K562 (cell line): ENCODE measurements around the gene SLC35E1. TPM values are rescaled to one million over a fixed set of nuclear protein-coding genes. Genes with fewer than 3 reads are reported as not detected.

ENCODE experiments used
- ATAC-seq: fragments of 200-7000 bp; cut with Tn5 transposase; 3 replicates; pipeline ENCODE4 v1.9.1; 2020; ENCODE audit warnings: moderate library complexity
- BruUV-seq: library from RNA; stranded (reverse); fragments of 400-500 nt; replicated peaks from 2 replicates; lab custom pipeline; 2021; lab: Mats Ljungman, UMichigan
- CTCF ChIA-PET: fragments of 300-600 bp; formaldehyde crosslinking; extraction: SDS; loops from one replicate; lab custom pipeline; 2021; ENCODE audit warnings: low intra/inter-chr PET ratio; lab: Yijun Ruan, JAX
- POLR2A ChIA-PET: fragments of 300-600, 350-650 bp; sonication (Branson Sonifier 250); formaldehyde crosslinking; extraction: SDS; loops from one replicate; lab custom pipeline; 2021; ENCODE audit warnings: antibody characterized with exemption, inconsistent platforms; lab: Yijun Ruan, JAX
- DNase-seq, 4 experiments: peaks; one replicate each; pipeline versions ENCODE4 v3.0.0 to v3.0.0-alpha.2; 2011 to 2018; ENCODE audit warnings: low spot score in 3 of 4, mixed read lengths in 3 of 4; ENCODE audit errors: extremely low read depth in 1 of 4
- FAIRE-seq: peaks from 2 replicates; lab custom pipeline; 2011; peaks lifted over from hg19 to GRCh38; lab: Jason Lieb, UNC
- H2AFZ ChIP-seq: 2 replicates; pipeline ENCODE4 v1.6.0; 2011; ENCODE audit warnings: low read depth, low read length, control low read depth, inconsistent platforms
- H3K27ac ChIP-seq: fragments of 200-600 bp; 3 replicates; pipeline ENCODE4 v1.8.0; 2011; ENCODE audit warnings: low read depth, mild to moderate bottlenecking, control low read depth, inconsistent platforms, low read length, moderate library complexity, mixed read lengths; ENCODE audit errors: extremely low read depth
- H3K27me3 ChIP-seq, 2 experiments: fragments of 300-600 bp in 1 of 2; 2 replicates in 1 of 2; 3 replicates in 1 of 2; pipeline versions ENCODE4 v1.6.0 to v1.8.0; 2011; ENCODE audit warnings: inconsistent platforms in 2 of 2, low read length in 2 of 2, mild to moderate bottlenecking in 1 of 2, mixed read lengths in 1 of 2, moderate library complexity in 1 of 2; ENCODE audit not compliant: control insufficient read depth in 2 of 2, insufficient read depth in 2 of 2
- H3K36me3 ChIP-seq: fragments of 300-600 bp; 3 replicates; pipeline ENCODE4 v1.8.0; 2011; ENCODE audit warnings: mild to moderate bottlenecking, low read length, inconsistent platforms; ENCODE audit not compliant: control insufficient read depth, insufficient read depth
- H3K4me1 ChIP-seq, 2 experiments: fragments of 200-600 bp in 1 of 2; replicated peaks in 1 of 2; 2 replicates in 1 of 2; 3 replicates in 1 of 2; pipeline versions ENCODE4 v1.5.1 to v1.8.0; 2011; ENCODE audit warnings: inconsistent platforms in 2 of 2, low read length in 2 of 2, mild to moderate bottlenecking in 1 of 2, mixed read lengths in 1 of 2, moderate library complexity in 1 of 2; ENCODE audit not compliant: control insufficient read depth in 2 of 2, insufficient read depth in 2 of 2
- H3K4me2 ChIP-seq: 2 replicates; pipeline ENCODE4 v1.6.1; 2011; ENCODE audit warnings: low read length, control low read depth, inconsistent platforms, mixed read lengths; ENCODE audit not compliant: insufficient read depth
- H3K4me3 ChIP-seq: fragments of 200-600 bp; sonication (generic), shearing (Covaris generic); 2 replicates; pipeline ENCODE4 v1.5.1; 2016; ENCODE audit warnings: control low read depth, inconsistent platforms
- H3K79me2 ChIP-seq: fragments of 200-600 bp; 3 replicates; pipeline ENCODE4 v1.8.0; 2011; ENCODE audit warnings: low read length, inconsistent platforms; ENCODE audit not compliant: control insufficient read depth, insufficient read depth
- H3K9ac ChIP-seq, 2 experiments: 2 replicates each; pipeline versions ENCODE4 v1.6.0 to v1.6.1; 2011; ENCODE audit warnings: low read depth in 2 of 2, low read length in 2 of 2, control low read depth in 1 of 2, inconsistent platforms in 1 of 2, mild to moderate bottlenecking in 1 of 2, mixed read lengths in 1 of 2; ENCODE audit not compliant: insufficient read depth in 1 of 2
- H3K9me1 ChIP-seq: one replicate; pipeline ENCODE4 v1.6.0; 2011; ENCODE audit warnings: inconsistent platforms, mild to moderate bottlenecking, low read length, moderate library complexity; ENCODE audit not compliant: control insufficient read depth, insufficient read depth
- H3K9me3 ChIP-seq: replicated peaks from 2 replicates; pipeline ENCODE4 v1.5.1; 2011; ENCODE audit warnings: low read depth, low read length, inconsistent platforms; ENCODE audit not compliant: control insufficient read depth, insufficient read depth
- H4K20me1 ChIP-seq: replicated peaks from 2 replicates; pipeline ENCODE4 v1.6.1; 2011; ENCODE audit warnings: low read length, inconsistent platforms, mixed read lengths; ENCODE audit not compliant: control insufficient read depth, insufficient read depth
- HNRNPL ChIP-seq: fragments of 200-400 bp; formaldehyde crosslinking; IDR thresholded peaks from 2 replicates; pipeline ENCODE4 v1.6.1; 2017; ENCODE audit warnings: low read depth, mild to moderate bottlenecking, low read length
- MYC ChIP-seq, 2 experiments: fragments of 250-450 bp in 1 of 2; sonication (Bioruptor Pico) in 1 of 2; IDR thresholded peaks; 2 replicates each; pipeline versions ENCODE4 v1.5.1 to v1.6.1; 2012 to 2021; ENCODE audit warnings: low read depth in 2 of 2, borderline replicate concordance in 1 of 2, improper control_type of control experiment in 1 of 2, low read length in 1 of 2, mild to moderate bottlenecking in 1 of 2, moderate library complexity in 1 of 2
- POLR2G ChIP-seq: fragments of 200-400 bp; formaldehyde crosslinking; IDR thresholded peaks from 2 replicates; pipeline ENCODE4 v1.6.1; 2017; ENCODE audit warnings: low read depth, mild to moderate bottlenecking, antibody characterized with exemption, low read length, moderate library complexity
- SRF ChIP-seq, 2 experiments: fragments of 250-450, 450-650 bp in 1 of 2; sonication (Bioruptor Pico) in 1 of 2; sonication (generic) in 1 of 2; formaldehyde crosslinking; IDR thresholded peaks; 2 replicates each; pipeline versions ENCODE4 v1.5.0 to v1.5.1; 2020 to 2022; ENCODE audit warnings: mild to moderate bottlenecking in 1 of 2, missing genetic modification reagents in 1 of 2
- ZNF311 ChIP-seq: fragments of 250-450 bp; sonication (Bioruptor Pico); IDR thresholded peaks from 2 replicates; pipeline ENCODE4 v1.4.0; 2020; ENCODE audit warnings: mild to moderate bottlenecking, moderate library complexity
- WGBS: fragments of 100-300 bp; shearing (Covaris generic); methylation state at CpG from one replicate; pipeline ENCODE4 v1.1.6; 2016; ENCODE audit warnings: low coverage, mixed read lengths; ENCODE audit not compliant: insufficient coverage; ENCODE audit errors: missing lambda C conversion rate; 5-methylcytosine and 5-hydroxymethylcytosine counted together
- in situ Hi-C: fragments of 300-500 bp; cut with MboI; formaldehyde crosslinking; loops from 4 replicates; pipeline ENCODE4 v1.15.0; 2018; ENCODE audit warnings: inconsistent platforms, mixed read lengths
- intact Hi-C: fragments of 100-400 bp; cut with micrococcal nuclease; formaldehyde crosslinking; loops from 2 replicates; pipeline ENCODE4 v1.14.2; 2022
- polyA plus RNA-seq, 8 experiments: library from polyadenylated mRNA; depleted of rRNA in 4 of 8; stranded (reverse) in 5 of 8; unstranded in 3 of 8; fragments of >200 nt; fragmentation: Nextera tagmentation in 2 of 8; fragmentation: Illumina TruSeq in 1 of 8; extraction: Ambion mirVana in 2 of 8; extraction: Trizol in 1 of 8; gene quantifications; 2 replicates each; pipeline versions ENCODE4 v1.2.1 to v1.2.3, GENCODE V29; 2011 to 2014; ENCODE audit warnings: inconsistent platforms in 1 of 8, missing spikeins in 1 of 8
- total RNA-seq, 7 experiments: library from RNA; depleted of rRNA in 6 of 7; stranded (reverse); fragments of >200 nt in 6 of 7; fragmentation: Illumina TruSeq in 2 of 7; extraction: Trizol in 2 of 7; gene quantifications; 2 replicates each; pipeline versions ENCODE4 v1.2.1 to v1.2.3, GENCODE V29; 2011 to 2021; ENCODE audit warnings: low replicate concordance in 1 of 7
- TF ChIP-seq, protein P1 (sequence below): sonication (generic); formaldehyde crosslinking; IDR thresholded peaks from 2 replicates; pipeline ENCODE4 v1.8.1; 2023; ENCODE audit warnings: mild to moderate bottlenecking, missing genetic modification reagents

The SLC35E1 gene
- total and polyA plus RNA-seq, 9 of the 15 experiments (the other 6 are each of a cell fraction or from before 2014, with no cell fraction given), result 15.0 to 40.1 (median 25.7) TPM

- 85% methylated on average over 8 of the region's 9 CpGs for WGBS
- Histone ChIP-seq H3K4me3 (no peak overlapping the region), H3K79me2 (peaks cover 97% of the 10 kb centered on the region), H3K4me2 (no peak overlapping the region), H4K20me1 (peaks cover 37% of the 10 kb centered on the region), H2AFZ (no peak overlapping the region), H3K9ac (peak overlapping the region in 1 of 2 experiments; percentile 85; a peak in 2 of 4 replicates), H3K27ac (no peak overlapping the region), H3K4me1 (peaks cover 72 to 79% of the 10 kb centered on the region in 2 experiments), H3K9me1 (peaks cover 4% of the 10 kb centered on the region), H3K36me3 (peaks cover 18% of the 10 kb centered on the region; the same call in 2 of the 3 replicates), H3K27me3 (no peaks in the 10 kb centered on the region), H3K9me3 (no peaks in the 10 kb centered on the region)
- BruUV-seq, result no TSS peak
- ATAC-seq (no peak), FAIRE-seq (no peak), DNase-seq (no peak)
- CTCF ChIA-PET, result no interaction called here
- in situ Hi-C loops (no loop called here), intact Hi-C loops (no loop called here)
- TF ChIP-seq ZNF311 (CRISPR knock-in tag) (no peak), HNRNPL (0 out of 2 replicates have a peak, but pooled peaks have one; percentile 22), SRF (CRISPR knock-in tag; IDR thresholded peaks at IDR 0.05) (no peak), POLR2G (0 out of 2 replicates have a peak, but pooled peaks have one; percentile 10), MYC (IDR thresholded peaks at IDR 0.05; ENCODE audit: low read depth, low read length) (no peak), MYC (CRISPR knock-in tag; IDR thresholded peaks at IDR 0.05; ENCODE audit: borderline replicate concordance, low read depth) (no peak)
- TF ChIP-seq, protein P1, sequence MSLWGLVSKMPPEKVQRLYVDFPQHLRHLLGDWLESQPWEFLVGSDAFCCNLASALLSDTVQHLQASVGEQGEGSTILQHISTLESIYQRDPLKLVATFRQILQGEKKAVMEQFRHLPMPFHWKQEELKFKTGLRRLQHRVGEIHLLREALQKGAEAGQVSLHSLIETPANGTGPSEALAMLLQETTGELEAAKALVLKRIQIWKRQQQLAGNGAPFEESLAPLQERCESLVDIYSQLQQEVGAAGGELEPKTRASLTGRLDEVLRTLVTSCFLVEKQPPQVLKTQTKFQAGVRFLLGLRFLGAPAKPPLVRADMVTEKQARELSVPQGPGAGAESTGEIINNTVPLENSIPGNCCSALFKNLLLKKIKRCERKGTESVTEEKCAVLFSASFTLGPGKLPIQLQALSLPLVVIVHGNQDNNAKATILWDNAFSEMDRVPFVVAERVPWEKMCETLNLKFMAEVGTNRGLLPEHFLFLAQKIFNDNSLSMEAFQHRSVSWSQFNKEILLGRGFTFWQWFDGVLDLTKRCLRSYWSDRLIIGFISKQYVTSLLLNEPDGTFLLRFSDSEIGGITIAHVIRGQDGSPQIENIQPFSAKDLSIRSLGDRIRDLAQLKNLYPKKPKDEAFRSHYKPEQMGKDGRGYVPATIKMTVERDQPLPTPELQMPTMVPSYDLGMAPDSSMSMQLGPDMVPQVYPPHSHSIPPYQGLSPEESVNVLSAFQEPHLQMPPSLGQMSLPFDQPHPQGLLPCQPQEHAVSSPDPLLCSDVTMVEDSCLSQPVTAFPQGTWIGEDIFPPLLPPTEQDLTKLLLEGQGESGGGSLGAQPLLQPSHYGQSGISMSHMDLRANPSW (CRISPR knock-in tag), result no peak
- POLR2A ChIA-PET, result interaction anchor here (0.6 kb wide), 1 partner anchor 1085 kb away, joined by 3 read pairs; no protein-coding TSS in a partner anchor
Observed at GRCh38 chr19:16586477-16586871, 14.3 kb upstream of the SLC35E1 start.
